GM19025 (cell line): Measurements from ENCODE around the gene SHROOM4.

Experiments
- ATAC-seq: cut with Tn5 transposase; IDR thresholded peaks from one replicate; pipeline ENCODE4 v1.9.1; 2021; ENCODE audit warnings: mild to moderate bottlenecking, low read depth, moderate library complexity; ENCODE audit not compliant: unreplicated experiment

Gene SHROOM4

GRCh38 chrX:50629774-50630173 lies 184.2 kb downstream of the SHROOM4 start:
- no peak for ATAC-seq

GRCh38 chrX:50627696-50628095 lies 186.3 kb downstream of the SHROOM4 start:
- ATAC-seq, result no peak

- ATAC-seq, result no peak
Observed at GRCh38 chrX:50626432-50626831, 187.6 kb downstream of the SHROOM4 start.

- ATAC-seq, result no peak
Observed at GRCh38 chrX:50622751-50623150, 191.2 kb downstream of the SHROOM4 start.

GRCh38 chrX:50618788-50619558 lies 195.0 kb downstream of the SHROOM4 start:
- no peak for ATAC-seq

- ATAC-seq, result no peak
Observed at GRCh38 chrX:50617183-50617582, 196.8 kb downstream of the SHROOM4 start.

- ATAC-seq, result no peak
Observed at GRCh38 chrX:50615570-50616158, 198.3 kb downstream of the SHROOM4 start.

GRCh38 chrX:50614460-50614859 lies 199.5 kb downstream of the SHROOM4 start:
- ATAC-seq, result no peak

GRCh38 chrX:50613846-50614245 lies 200.1 kb downstream of the SHROOM4 start:
- no peak for ATAC-seq

- ATAC-seq, result no peak
Observed at GRCh38 chrX:50609796-50610195, 204.2 kb downstream of the SHROOM4 start.

- no peak for ATAC-seq
Observed at GRCh38 chrX:50606300-50606950, 207.6 kb downstream of the SHROOM4 start.

- no peak for ATAC-seq
Observed at GRCh38 chrX:50596056-50596455, 217.9 kb downstream of the SHROOM4 start.

GRCh38 chrX:50594788-50595187 lies 219.2 kb downstream of the SHROOM4 start:
- no peak for ATAC-seq

- ATAC-seq, result no peak
Observed at GRCh38 chrX:50586980-50587379, 227.0 kb downstream of the SHROOM4 start.

GRCh38 chrX:50586407-50586806 lies 227.6 kb downstream of the SHROOM4 start:
- no peak for ATAC-seq

GRCh38 chrX:50581405-50581804 lies 232.6 kb downstream of the SHROOM4 start:
- no peak for ATAC-seq

- no peak for ATAC-seq
Observed at GRCh38 chrX:50579955-50580354, 234.0 kb downstream of the SHROOM4 start.

- no peak for ATAC-seq
Observed at GRCh38 chrX:50577326-50577725, 236.7 kb downstream of the SHROOM4 start.

GRCh38 chrX:50567636-50568035 lies 246.4 kb downstream of the SHROOM4 start:
- ATAC-seq, result no peak

GRCh38 chrX:50565718-50566117 lies 248.3 kb downstream of the SHROOM4 start:
- no peak for ATAC-seq
